Smooth muscle cell (in vitro differentiated cells): ENCODE results near the gene MARCHF9. TPM values are rescaled to one million over a fixed set of nuclear protein-coding genes. Genes with fewer than 3 reads are reported as not detected.

ENCODE experiments used
- DNase-seq: peaks from one replicate; lab custom pipeline; 2025; ENCODE audit not compliant: unreplicated experiment; lab: John Stamatoyannopoulos, UW
- H2AFZ ChIP-seq: fragments of 200-600 bp; sonication (generic); 2 replicates; pipeline ENCODE4 v1.6.0; 2016; ENCODE audit warnings: antibody characterized with exemption, low read depth, mild to moderate bottlenecking
- H3F3A ChIP-seq: fragments of 200-600 bp; sonication (generic); 2 replicates; pipeline ENCODE4 v1.6.0; 2017; ENCODE audit warnings: antibody characterized with exemption, low read depth
- H3K27ac ChIP-seq: fragments of 200-600 bp; sonication (generic); 2 replicates; pipeline ENCODE4 v1.5.1; 2016; ENCODE audit warnings: low read depth, mild to moderate bottlenecking
- H3K27me3 ChIP-seq: fragments of 200-600 bp; sonication (generic); 2 replicates; pipeline ENCODE4 v1.6.1; 2016; ENCODE audit warnings: low read depth, mild to moderate bottlenecking
- H3K36me3 ChIP-seq: fragments of 200-600 bp; sonication (generic); 2 replicates; pipeline ENCODE4 v1.5.1; 2016; ENCODE audit warnings: low read depth
- H3K4me1 ChIP-seq: fragments of 200-600 bp; sonication (generic); 2 replicates; pipeline ENCODE4 v1.5.1; 2016; ENCODE audit warnings: low read depth
- H3K4me2 ChIP-seq: fragments of 200-600 bp; sonication (generic); 2 replicates; pipeline ENCODE4 v1.6.0; 2016; ENCODE audit warnings: mild to moderate bottlenecking
- H3K4me3 ChIP-seq: fragments of 200-600 bp; sonication (generic); 2 replicates; pipeline ENCODE4 v1.5.1; 2016; ENCODE audit warnings: mild to moderate bottlenecking
- H3K79me2 ChIP-seq: fragments of 200-600 bp; sonication (generic); 2 replicates; pipeline ENCODE4 v1.6.0; 2016; ENCODE audit warnings: low read depth, mild to moderate bottlenecking
- H3K9ac ChIP-seq: fragments of 200-600 bp; sonication (generic); 2 replicates; pipeline ENCODE4 v1.6.0; 2016; ENCODE audit warnings: low read depth
- H3K9me3 ChIP-seq: fragments of 200-600 bp; sonication (generic); replicated peaks from 2 replicates; pipeline ENCODE4 v1.5.1; 2016; ENCODE audit warnings: low read depth
- H4K20me1 ChIP-seq: fragments of 200-600 bp; sonication (generic); 2 replicates; pipeline ENCODE4 v1.6.0; 2016; ENCODE audit warnings: low read depth
- WGBS: methylation state at CpG from one replicate; pipeline ENCODE4 v1.1.7; 2016; ENCODE audit warnings: low lambda C conversion rate; 5-methylcytosine and 5-hydroxymethylcytosine counted together
- polyA plus RNA-seq: library from polyadenylated mRNA; unstranded; fragments of >200 nt; fragmentation: Nextera tagmentation; extraction: Ambion mirVana; gene quantifications from 2 replicates; pipeline ENCODE4 v1.2.1, GENCODE V29; 2016
- total RNA-seq: library from RNA; depleted of rRNA; stranded (reverse); fragments of >200 nt; gene quantifications from 2 replicates; pipeline ENCODE4 v1.2.3, GENCODE V29; 2014
- TF ChIP-seq, protein P1 (sequence below): fragments of 200-600 bp; sonication (generic); IDR thresholded peaks from 2 replicates; pipeline ENCODE4 v1.5.1; 2017; ENCODE audit warnings: borderline replicate concordance, mild to moderate bottlenecking, antibody characterized with exemption; ENCODE audit not compliant: insufficient read depth, poor library complexity, severe bottlenecking

Gene MARCHF9
- total and polyA plus RNA-seq, 2 experiments from 2014 or later: 3.7 to 8.6 TPM

DNA sequence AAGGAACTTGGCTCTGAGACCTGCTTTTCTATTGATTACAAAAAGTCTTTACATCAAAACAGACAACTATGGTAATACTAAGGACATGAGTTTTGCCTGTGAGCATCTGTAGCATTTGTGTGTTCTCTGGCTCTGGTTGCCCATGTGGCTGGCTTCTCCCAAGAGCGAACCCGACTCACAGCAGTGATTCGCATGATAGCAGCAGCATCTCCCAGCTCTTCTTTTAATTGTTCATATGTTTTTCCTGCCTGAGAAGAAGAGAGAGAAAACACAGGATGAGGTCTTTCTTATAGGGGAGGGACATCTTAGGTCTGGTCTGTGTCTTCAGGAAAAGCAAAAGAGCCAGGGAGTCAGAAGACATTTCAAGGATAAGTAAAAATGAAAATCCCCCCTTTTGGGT lies 46.1 kb downstream of the MARCHF9 start:
- WGBS: 100% methylated on average over 3 of the region's 3 CpGs
- H3K9me3 ChIP-seq: no peaks in the 10 kb centered on the region
- H3F3A ChIP-seq: no peaks in the 10 kb centered on the region
- no peak overlapping the region for H3K9ac ChIP-seq
- H3K27ac ChIP-seq: no peak overlapping the region
- TF ChIP-seq, protein P1, sequence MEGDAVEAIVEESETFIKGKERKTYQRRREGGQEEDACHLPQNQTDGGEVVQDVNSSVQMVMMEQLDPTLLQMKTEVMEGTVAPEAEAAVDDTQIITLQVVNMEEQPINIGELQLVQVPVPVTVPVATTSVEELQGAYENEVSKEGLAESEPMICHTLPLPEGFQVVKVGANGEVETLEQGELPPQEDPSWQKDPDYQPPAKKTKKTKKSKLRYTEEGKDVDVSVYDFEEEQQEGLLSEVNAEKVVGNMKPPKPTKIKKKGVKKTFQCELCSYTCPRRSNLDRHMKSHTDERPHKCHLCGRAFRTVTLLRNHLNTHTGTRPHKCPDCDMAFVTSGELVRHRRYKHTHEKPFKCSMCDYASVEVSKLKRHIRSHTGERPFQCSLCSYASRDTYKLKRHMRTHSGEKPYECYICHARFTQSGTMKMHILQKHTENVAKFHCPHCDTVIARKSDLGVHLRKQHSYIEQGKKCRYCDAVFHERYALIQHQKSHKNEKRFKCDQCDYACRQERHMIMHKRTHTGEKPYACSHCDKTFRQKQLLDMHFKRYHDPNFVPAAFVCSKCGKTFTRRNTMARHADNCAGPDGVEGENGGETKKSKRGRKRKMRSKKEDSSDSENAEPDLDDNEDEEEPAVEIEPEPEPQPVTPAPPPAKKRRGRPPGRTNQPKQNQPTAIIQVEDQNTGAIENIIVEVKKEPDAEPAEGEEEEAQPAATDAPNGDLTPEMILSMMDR: no peak
- H3K4me1 ChIP-seq: no peaks in the 10 kb centered on the region
- no peak for DNase-seq
- no peak overlapping the region for H2AFZ ChIP-seq
- no peak overlapping the region for H3K4me2 ChIP-seq
- no peak overlapping the region for H3K4me3 ChIP-seq
- H3K36me3 ChIP-seq: peaks cover 7% of the 10 kb centered on the region
- H4K20me1 ChIP-seq: no peaks in the 10 kb centered on the region
- H3K79me2 ChIP-seq: peaks cover under 1% of the 10 kb centered on the region
- H3K27me3 ChIP-seq: no peaks in the 10 kb centered on the region

DNA sequence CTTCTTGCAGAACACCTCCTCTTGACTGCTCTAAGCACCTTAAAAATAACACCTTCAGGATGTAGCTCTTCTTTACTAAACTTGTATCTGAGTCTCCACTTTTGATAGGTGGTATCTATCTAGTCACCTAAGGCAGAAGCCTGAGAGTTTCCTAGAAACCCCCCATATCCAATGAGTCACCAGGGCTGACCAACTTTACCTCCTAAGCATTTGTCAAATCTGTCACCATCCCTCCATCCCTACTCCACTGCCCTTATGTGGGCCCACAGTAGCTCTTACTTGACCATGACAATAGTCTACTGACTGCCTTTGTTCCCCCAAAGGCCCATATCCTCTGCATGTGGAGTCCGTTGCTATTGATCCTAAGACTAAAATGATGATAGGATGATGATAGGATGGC lies 47.7 kb downstream of the MARCHF9 start:
- no peaks in the 10 kb centered on the region for H3K79me2 ChIP-seq
- H3K9me3 ChIP-seq: no peaks in the 10 kb centered on the region
- 94% methylated on average over 1 of the region's 1 CpG for WGBS
- H2AFZ ChIP-seq: no peak overlapping the region
- DNase-seq: no peak
- H3K27ac ChIP-seq: no peak overlapping the region
- no peaks in the 10 kb centered on the region for H4K20me1 ChIP-seq
- no peaks in the 10 kb centered on the region for H3K4me1 ChIP-seq
- no peaks in the 10 kb centered on the region for H3K27me3 ChIP-seq
- H3K4me2 ChIP-seq: no peak overlapping the region
- no peaks in the 10 kb centered on the region for H3F3A ChIP-seq
- TF ChIP-seq, protein P1: no peak
- H3K9ac ChIP-seq: no peak overlapping the region
- no peak overlapping the region for H3K4me3 ChIP-seq
- H3K36me3 ChIP-seq: peaks cover 4% of the 10 kb centered on the region

DNA sequence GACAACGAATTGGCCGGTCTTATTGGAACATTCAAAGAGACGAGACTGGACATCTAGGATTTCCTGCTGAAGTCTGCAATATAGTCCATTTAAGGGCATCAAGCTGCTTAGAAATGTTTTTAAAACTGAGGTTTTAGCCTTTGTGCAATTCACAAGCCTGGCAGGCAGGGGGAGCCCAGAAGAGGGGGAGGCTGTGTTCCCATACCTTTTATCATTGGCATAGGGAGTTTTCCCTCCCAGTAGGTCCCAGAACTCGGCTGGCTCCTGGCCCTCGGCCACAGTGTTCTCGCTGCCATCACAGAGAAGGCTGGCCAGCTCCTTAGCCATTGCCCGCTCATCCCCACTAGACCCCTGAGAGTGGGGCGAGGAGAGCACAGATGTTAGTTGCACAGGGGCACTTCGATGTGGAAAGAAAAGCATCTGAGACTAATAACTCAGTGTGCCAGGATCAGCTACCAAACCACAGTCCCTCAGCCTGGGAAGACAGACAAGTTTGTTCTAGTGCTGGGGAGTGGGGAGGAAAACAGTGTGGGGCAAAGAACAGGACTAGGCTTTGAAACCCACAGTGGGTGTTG lies 48.5 kb downstream of the MARCHF9 start:
- H4K20me1 ChIP-seq: no peaks in the 10 kb centered on the region
- no peak overlapping the region for H3K4me2 ChIP-seq

More for the DNA sequence above, 48.5 kb downstream of the MARCHF9 start:
- DNase-seq: no peak
- TF ChIP-seq, protein P1: peak; percentile 74
- no peak overlapping the region for H3K9ac ChIP-seq
- no peak overlapping the region for H3K27ac ChIP-seq
- no peaks in the 10 kb centered on the region for H3K27me3 ChIP-seq
- no peak overlapping the region for H2AFZ ChIP-seq
- peaks cover 4% of the 10 kb centered on the region for H3K36me3 ChIP-seq
- no peaks in the 10 kb centered on the region for H3K9me3 ChIP-seq
- H3K4me1 ChIP-seq: no peaks in the 10 kb centered on the region
- H3K4me3 ChIP-seq: no peak overlapping the region
- H3F3A ChIP-seq: no peaks in the 10 kb centered on the region
- no peaks in the 10 kb centered on the region for H3K79me2 ChIP-seq
- 64% methylated on average over 9 of the region's 9 CpGs for WGBS
